Neuronal stem cell (in vitro differentiated cells): ENCODE data around the gene PNPLA7.
A peak's percentile ranks its signal among the peaks of the same experiment; 100 is the strongest.

Source experiments
- DNase-seq: peaks from one replicate; pipeline ENCODE4 v3.0.0-alpha.2; 2013; ENCODE audit warnings: low spot score
- H2AFZ ChIP-seq: one replicate; pipeline ENCODE4 v1.6.1; 2013; ENCODE audit warnings: mild to moderate bottlenecking, low read length, inconsistent platforms
- H2AK5ac ChIP-seq: 2 replicates; pipeline ENCODE4 v1.6.1; 2013; ENCODE audit warnings: low read depth, mild to moderate bottlenecking, inconsistent platforms, low read length, moderate library complexity, mixed read lengths
- H2BK120ac ChIP-seq: 2 replicates; pipeline ENCODE4 v1.6.1; 2013; ENCODE audit warnings: low read depth, mild to moderate bottlenecking, inconsistent platforms, low read length, moderate library complexity, mixed read lengths
- H2BK12ac ChIP-seq: one replicate; pipeline ENCODE4 v1.6.1; 2013; ENCODE audit warnings: low read length, inconsistent platforms
- H2BK15ac ChIP-seq: 2 replicates; pipeline ENCODE4 v1.6.1; 2013; ENCODE audit warnings: mild to moderate bottlenecking, low read length, inconsistent platforms, mixed read lengths
- H2BK5ac ChIP-seq: one replicate; pipeline ENCODE4 v1.6.1; 2013; ENCODE audit warnings: inconsistent platforms, mild to moderate bottlenecking, low read length, moderate library complexity
- H3K14ac ChIP-seq: one replicate; pipeline ENCODE4 v1.6.1; 2013; ENCODE audit warnings: low read length, inconsistent platforms
- H3K18ac ChIP-seq: 2 replicates; pipeline ENCODE4 v1.6.1; 2013; ENCODE audit warnings: low read length, inconsistent platforms
- H3K23ac ChIP-seq: 2 replicates; pipeline ENCODE4 v1.6.1; 2013; ENCODE audit warnings: low read depth, mild to moderate bottlenecking, mixed read lengths, low read length, inconsistent platforms; ENCODE audit not compliant: poor library complexity
- H3K27ac ChIP-seq: replicated peaks from 3 replicates; pipeline ENCODE4 v1.5.1; 2013; ENCODE audit warnings: low read length, inconsistent platforms
- H3K27me3 ChIP-seq, 3 experiments: 2 replicates each; pipeline ENCODE4 v1.6.1; 2013; ENCODE audit warnings: low read length in 3 of 3, mild to moderate bottlenecking in 2 of 3, inconsistent platforms in 1 of 3, low read depth in 1 of 3, mixed read lengths in 1 of 3, moderate library complexity in 1 of 3; ENCODE audit not compliant: control insufficient read depth in 3 of 3, insufficient read depth in 3 of 3
- H3K36me3 ChIP-seq, 2 donors: replicated peaks in 1 of 2; 2 replicates each; pipeline ENCODE4 v1.6.1; 2013; ENCODE audit warnings: low read length in 2 of 2; ENCODE audit not compliant: control insufficient read depth in 2 of 2, insufficient read depth in 2 of 2
- H3K4ac ChIP-seq: 2 replicates; pipeline ENCODE4 v1.6.1; 2013; ENCODE audit warnings: inconsistent platforms, mild to moderate bottlenecking, low read length, moderate library complexity
- H3K4me1 ChIP-seq, 2 donors: 1 replicate in 1 of 2; 2 replicates in 1 of 2; pipeline ENCODE4 v1.6.1; 2013; ENCODE audit warnings: low read length in 2 of 2, low read depth in 1 of 2; ENCODE audit not compliant: control insufficient read depth in 2 of 2, insufficient read depth in 1 of 2
- H3K4me2 ChIP-seq: one replicate; pipeline ENCODE4 v1.6.1; 2013; ENCODE audit warnings: mild to moderate bottlenecking, low read length, inconsistent platforms; ENCODE audit not compliant: insufficient read depth, poor library complexity, severe bottlenecking
- H3K4me3 ChIP-seq, 2 donors: 2 replicates each; pipeline ENCODE4 v1.5.1; 2013; ENCODE audit warnings: low read length in 2 of 2, mild to moderate bottlenecking in 2 of 2, inconsistent platforms in 1 of 2, moderate library complexity in 1 of 2
- H3K79me1 ChIP-seq: one replicate; pipeline ENCODE4 v1.6.1; 2013; ENCODE audit warnings: low read depth, mild to moderate bottlenecking, inconsistent platforms, low read length, moderate library complexity
- H3K9ac ChIP-seq: one replicate; pipeline ENCODE4 v1.6.1; 2013; ENCODE audit warnings: mild to moderate bottlenecking, low read depth, low read length, inconsistent platforms; ENCODE audit not compliant: poor library complexity
- H3K9me3 ChIP-seq, 2 donors: replicated peaks in 1 of 2; 2 replicates each; pipeline versions ENCODE3 to v1.6.1; 2013; ENCODE audit warnings: low read length in 2 of 2, mild to moderate bottlenecking in 2 of 2, inconsistent platforms in 1 of 2, low read depth in 1 of 2, mixed read lengths in 1 of 2, moderate library complexity in 1 of 2; ENCODE audit not compliant: control insufficient read depth in 2 of 2, insufficient read depth in 1 of 2
- H4K8ac ChIP-seq: one replicate; pipeline ENCODE4 v1.6.1; 2013; ENCODE audit warnings: low read depth, mild to moderate bottlenecking, inconsistent platforms, low read length, moderate library complexity
- H4K91ac ChIP-seq: one replicate; pipeline ENCODE4 v1.6.1; 2013; ENCODE audit warnings: low read length, low read depth, mild to moderate bottlenecking, inconsistent platforms; ENCODE audit not compliant: poor library complexity
- WGBS, 2 donors: extraction: QIAGEN DNeasy Blood & Tissue Kit; methylation state at CpG; one replicate each; pipeline ENCODE4 v1.1.7; 2013; ENCODE audit warnings: missing lambda C conversion rate in 2 of 2, mixed read lengths in 1 of 2; ENCODE audit not compliant: insufficient read length in 2 of 2, insufficient replicate concordance in 1 of 2; ENCODE audit errors: extremely low coverage in 2 of 2; 5-methylcytosine and 5-hydroxymethylcytosine counted together

PNPLA7 gene

DNA sequence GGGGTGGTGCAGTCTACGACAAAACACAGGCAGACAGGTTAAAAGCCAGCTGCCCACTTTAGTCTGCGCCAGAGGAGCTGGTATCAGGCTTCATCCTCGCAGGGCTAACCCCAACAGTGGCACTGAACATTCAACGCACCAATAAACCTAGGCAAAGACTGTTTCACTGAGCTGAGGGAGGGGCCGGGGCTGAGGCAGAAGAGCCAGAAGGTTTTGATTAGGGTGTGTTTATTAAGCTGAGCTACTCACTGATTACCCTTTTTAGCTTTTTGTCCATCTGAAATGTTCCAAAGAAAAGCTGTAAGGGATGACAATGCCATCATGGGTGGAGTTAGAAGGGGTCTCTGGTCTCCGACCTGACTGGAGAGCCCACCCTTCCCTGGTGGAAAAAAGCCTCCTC lies 38.7 kb upstream of the PNPLA7 start:
- Histone ChIP-seq H3K4me3 (peak overlapping the region; percentile 97 to 98), H3K23ac (peak overlapping the region; percentile 44), H3K27me3 (no peaks in the 10 kb centered on the region), H4K91ac (no peak overlapping the region), H3K14ac (no peak overlapping the region), H3K79me1 (peaks cover 24% of the 10 kb centered on the region), H2AFZ (no peak overlapping the region), H3K4me1 (peaks cover 7 to 13% of the 10 kb centered on the region in 2 donors), H3K9ac (peak overlapping the region; percentile 99), H2BK12ac (no peak overlapping the region), H3K27ac (no peak overlapping the region), H4K8ac (no peak overlapping the region), H3K18ac (no peak overlapping the region), H2BK5ac (peak overlapping the region; percentile 90), H2AK5ac (no peak overlapping the region), H3K36me3 (peaks cover 38 to 55% of the 10 kb centered on the region in 2 donors), H3K4ac (no peak overlapping the region), H3K4me2 (peak overlapping the region; percentile 97), H2BK120ac (no peak overlapping the region), H2BK15ac (no peak overlapping the region), H3K9me3 (no peaks in the 10 kb centered on the region)
- no CpG with 5 or more reads among the region's 6 CpGs for WGBS, 2 donors
- DNase-seq: no peak

DNA sequence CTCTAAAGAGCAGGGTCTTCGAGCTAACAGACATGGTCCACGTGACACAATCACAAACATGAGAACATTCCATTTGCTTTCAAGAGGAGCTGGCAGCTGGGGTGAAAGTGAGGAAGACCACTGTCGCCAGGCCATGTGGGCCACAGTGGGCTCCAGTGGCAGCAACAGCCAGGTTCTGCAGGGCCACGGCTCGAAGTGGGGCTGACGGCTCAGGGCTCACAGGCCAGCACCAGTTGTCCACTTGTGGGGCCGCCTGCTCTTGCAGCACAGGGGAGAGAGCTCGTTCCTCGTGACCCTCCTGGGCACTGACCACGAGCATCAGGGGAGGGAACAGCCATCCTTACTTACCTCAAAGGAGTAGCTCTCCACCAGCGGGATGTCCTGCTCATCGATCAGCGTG lies 38.1 kb upstream of the PNPLA7 start:
- Histone ChIP-seq H2BK120ac (no peak overlapping the region), H2BK12ac (no peak overlapping the region), H3K4me3 (peak overlapping the region in 1 of 2 donors; percentile 97)

DNA sequence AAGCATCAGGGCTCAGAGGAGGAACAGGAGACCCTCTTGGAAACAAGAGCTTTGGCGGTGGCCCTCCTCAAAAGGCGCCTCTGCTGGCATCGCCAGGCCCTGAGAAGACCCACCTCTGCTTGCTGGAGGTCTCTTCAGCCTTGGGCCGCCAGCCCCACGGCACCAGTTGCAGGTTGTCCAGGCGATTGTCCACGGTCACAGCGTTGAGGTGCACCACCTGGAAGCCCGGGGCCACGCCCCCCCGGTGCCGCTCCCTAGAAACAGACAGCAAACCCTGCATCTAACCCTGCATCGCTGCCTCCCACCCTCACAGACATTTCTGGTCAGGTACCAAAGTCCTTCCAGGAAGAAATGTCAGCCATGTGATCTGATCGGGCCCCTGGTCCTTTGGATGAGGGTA lies 36.7 kb upstream of the PNPLA7 start:
- Histone ChIP-seq H3K4me1 (peaks cover 7 to 13% of the 10 kb centered on the region in 2 donors), H3K36me3 (peaks cover 52 to 75% of the 10 kb centered on the region in 2 donors), H3K27me3 (no peaks in the 10 kb centered on the region), H4K91ac (no peak overlapping the region), H2BK12ac (no peak overlapping the region), H3K27ac (no peak overlapping the region), H2BK15ac (no peak overlapping the region), H3K79me1 (peaks cover 26% of the 10 kb centered on the region), H3K23ac (no peak overlapping the region), H3K9me3 (no peaks in the 10 kb centered on the region), H3K14ac (no peak overlapping the region), H3K4ac (no peak overlapping the region), H3K18ac (no peak overlapping the region), H3K9ac (no peak overlapping the region), H3K4me3 (no peak overlapping the region), H2AFZ (no peak overlapping the region), H3K4me2 (no peak overlapping the region), H4K8ac (no peak overlapping the region), H2AK5ac (no peak overlapping the region), H2BK5ac (no peak overlapping the region), H2BK120ac (no peak overlapping the region)
- WGBS, 2 donors: no CpG with 5 or more reads among the region's 14 CpGs
- no peak for DNase-seq

More for the DNA sequence above, 38.1 kb upstream of the PNPLA7 start:
- no peak overlapping the region for H3K9ac ChIP-seq
- H3K4me2 ChIP-seq: no peak overlapping the region
- no peak overlapping the region for H2AFZ ChIP-seq
- H3K18ac ChIP-seq: no peak overlapping the region
- peaks cover 28% of the 10 kb centered on the region for H3K79me1 ChIP-seq
- no peak overlapping the region for H2BK5ac ChIP-seq
- no peaks in the 10 kb centered on the region for H3K9me3 ChIP-seq
- no peak overlapping the region for H3K14ac ChIP-seq
- H4K91ac ChIP-seq: no peak overlapping the region
- no peak overlapping the region for H4K8ac ChIP-seq
- no peak overlapping the region for H2AK5ac ChIP-seq
- no peak overlapping the region for H3K23ac ChIP-seq
- no peak overlapping the region for H3K27ac ChIP-seq
- H3K4ac ChIP-seq: no peak overlapping the region
- H3K36me3 ChIP-seq: peaks cover 39 to 61% of the 10 kb centered on the region in 2 donors
- no peak overlapping the region for H2BK15ac ChIP-seq
- H3K4me1 ChIP-seq: peaks cover 7 to 13% of the 10 kb centered on the region in 2 donors
- DNase-seq: no peak
- H3K27me3 ChIP-seq: no peaks in the 10 kb centered on the region
- no CpG with 5 or more reads among the region's 13 CpGs for WGBS, 2 donors

DNA sequence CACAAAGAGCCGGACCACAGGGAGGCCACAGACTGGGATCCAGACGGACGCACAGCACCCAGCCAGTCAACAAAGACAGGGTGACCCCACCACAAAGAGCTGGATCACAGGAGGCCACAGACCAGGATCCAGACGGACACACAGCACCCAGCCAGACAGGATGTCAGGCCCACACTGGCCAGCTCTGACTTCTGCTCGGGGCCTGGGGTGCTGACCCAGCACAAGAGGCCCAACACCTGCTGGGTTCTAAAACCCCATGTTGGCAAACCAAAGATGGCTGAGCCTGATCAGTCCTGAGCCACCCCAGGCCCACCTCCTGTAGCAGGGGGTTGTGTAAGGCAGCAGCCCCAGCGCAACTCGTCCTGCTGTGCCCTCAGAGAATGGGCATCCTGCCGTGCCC lies 33.8 kb upstream of the PNPLA7 start:
- no peaks in the 10 kb centered on the region for H3K27me3 ChIP-seq
- no peak overlapping the region for H2BK12ac ChIP-seq
- H3K36me3 ChIP-seq: peaks cover 63 to 86% of the 10 kb centered on the region in 2 donors
- no peaks in the 10 kb centered on the region for H3K9me3 ChIP-seq
- no peak overlapping the region for H4K91ac ChIP-seq
- no peak overlapping the region for H3K18ac ChIP-seq
- no CpG with 5 or more reads among the region's 8 CpGs for WGBS, 2 donors
- no peak overlapping the region for H3K14ac ChIP-seq
- peak overlapping the region; percentile 32 for H3K23ac ChIP-seq
- H3K27ac ChIP-seq: no peak overlapping the region
- H2BK5ac ChIP-seq: no peak overlapping the region
- H3K4me2 ChIP-seq: no peak overlapping the region
- no peak overlapping the region for H2AK5ac ChIP-seq
- H3K4ac ChIP-seq: no peak overlapping the region
- H2BK120ac ChIP-seq: no peak overlapping the region
- no peak for DNase-seq
- no peak overlapping the region for H2AFZ ChIP-seq
- H4K8ac ChIP-seq: no peak overlapping the region
- H3K4me1 ChIP-seq: peaks cover 0 to 4% of the 10 kb centered on the region in 2 donors
- no peak overlapping the region for H3K9ac ChIP-seq
- peaks cover 17% of the 10 kb centered on the region for H3K79me1 ChIP-seq
- H3K4me3 ChIP-seq: no peak overlapping the region
- H2BK15ac ChIP-seq: no peak overlapping the region
